HG03575 (cell line): Measurements from ENCODE around the gene FILIP1.
"Not testable (repeated sequence)": the region's sequence is repeated elsewhere in the genome, so short reads cannot be mapped to it uniquely, and the experiment has no call there.

Experiments
- ATAC-seq: cut with Tn5 transposase; IDR thresholded peaks from one replicate; pipeline ENCODE4 v1.9.1; 2021; ENCODE audit not compliant: unreplicated experiment, insufficient number of reproducible peaks, low FRiP score; ENCODE audit errors: extremely low read depth

FILIP1 gene

DNA sequence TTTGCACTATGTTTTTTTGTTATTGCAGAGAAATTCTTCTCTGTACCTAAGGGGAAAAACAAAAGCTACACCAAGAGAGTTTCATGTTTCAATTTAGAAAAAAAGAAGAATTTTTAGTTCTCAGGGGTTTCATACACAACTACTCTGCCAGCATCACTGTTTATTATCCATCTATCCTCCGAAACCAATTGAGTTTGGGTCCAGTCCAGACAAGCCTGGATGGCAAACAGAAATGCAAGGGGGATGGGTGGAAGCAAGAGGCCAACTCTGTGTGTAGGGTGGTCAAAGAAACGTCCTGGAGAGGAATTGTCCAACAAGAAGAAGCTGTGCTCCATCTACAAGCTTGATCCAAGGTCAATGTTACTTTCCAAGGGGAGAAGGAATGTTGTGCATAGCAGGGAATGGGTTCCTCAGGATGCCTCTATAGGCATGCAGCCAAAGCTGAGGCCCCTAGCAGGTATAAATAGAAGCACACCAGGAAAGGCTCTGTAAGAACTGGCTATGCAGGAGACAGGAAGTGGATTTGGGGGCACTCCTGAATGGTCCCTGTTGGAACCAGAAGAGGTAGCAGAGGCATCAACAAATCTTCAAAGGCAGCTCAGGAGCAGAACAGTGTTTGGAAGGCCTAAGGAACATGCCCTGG lies 64.4 kb downstream of the FILIP1 start:
- no peak for ATAC-seq

DNA sequence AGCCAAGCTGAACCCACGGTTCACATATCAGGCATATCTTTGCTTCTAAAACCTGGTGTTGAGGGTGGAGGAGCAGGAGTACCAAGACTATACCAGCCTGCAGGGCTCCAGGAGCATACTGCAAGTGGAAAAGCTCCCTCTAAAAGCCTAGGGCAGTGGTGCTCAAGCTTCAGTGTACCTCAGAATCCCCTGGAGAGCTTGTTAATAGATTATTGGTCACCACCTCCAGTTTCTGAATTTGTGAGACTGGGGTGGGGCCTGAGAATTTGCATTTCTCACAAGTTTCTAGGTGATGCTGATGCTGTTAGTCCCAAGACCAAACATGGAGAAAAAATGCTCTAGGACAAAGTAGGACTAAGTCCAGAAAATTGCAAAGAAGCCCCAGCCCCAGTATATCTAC lies 65.4 kb downstream of the FILIP1 start:
- ATAC-seq: no peak

DNA sequence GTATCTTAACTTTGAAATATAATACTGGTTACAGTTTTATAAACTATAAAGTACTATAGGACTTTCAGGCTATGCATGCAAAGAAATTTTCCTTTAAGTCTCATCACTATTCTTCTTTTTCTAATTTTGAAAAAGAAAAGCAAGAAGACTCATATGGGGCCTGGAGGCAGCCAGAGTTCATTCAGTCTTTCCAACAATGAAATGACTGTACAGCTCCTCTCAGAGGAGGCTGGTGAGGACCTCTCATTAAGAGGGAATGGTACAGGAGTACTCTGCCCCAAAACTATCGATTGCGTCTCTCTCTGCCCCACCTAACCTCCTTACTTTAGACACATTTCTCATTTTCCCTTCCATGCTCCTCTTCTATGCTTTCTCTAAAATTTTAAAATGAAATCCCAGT lies 66.3 kb downstream of the FILIP1 start:
- no peak for ATAC-seq

DNA sequence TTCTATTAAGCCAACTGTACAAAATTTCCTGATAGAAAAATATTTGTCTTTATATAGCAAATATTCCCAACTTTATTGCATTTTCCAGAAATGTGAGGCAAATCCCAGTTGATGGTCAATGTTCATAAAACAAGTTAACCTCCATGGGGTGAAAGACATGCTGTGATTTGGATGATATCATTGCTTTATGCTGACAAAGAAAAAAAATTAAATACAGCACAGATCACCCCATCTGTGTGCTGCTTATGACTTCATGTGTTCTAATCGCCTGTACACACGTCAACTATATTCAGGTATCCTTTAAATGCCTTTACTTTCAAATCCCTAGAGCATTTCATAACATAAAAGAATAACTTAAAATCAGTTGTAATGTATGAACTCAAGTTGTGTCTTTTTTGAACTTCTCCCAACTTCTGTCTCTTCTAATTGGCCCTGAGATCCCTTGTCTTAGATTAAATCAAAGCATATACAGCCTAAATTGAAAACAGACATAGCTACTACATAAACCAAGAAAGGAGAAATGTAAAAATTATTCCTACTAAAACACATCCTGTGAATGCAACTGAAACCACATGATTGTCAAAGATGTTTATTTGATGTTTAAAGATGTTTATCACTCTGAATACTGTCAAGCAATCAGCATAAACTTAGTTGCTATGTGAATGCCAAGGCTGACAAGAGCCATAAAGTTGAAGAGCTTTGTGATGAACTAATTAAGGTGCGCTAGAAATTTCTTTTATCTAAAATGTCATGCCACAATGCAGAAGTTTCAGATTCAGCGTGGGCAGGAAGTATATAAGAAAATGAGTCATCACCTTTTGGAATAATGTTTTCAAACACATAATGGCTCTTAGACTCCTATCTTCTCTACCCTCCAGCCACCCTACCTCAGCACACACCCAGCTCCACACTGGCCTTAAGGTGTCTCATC lies 68.7 kb downstream of the FILIP1 start:
- no peak for ATAC-seq

DNA sequence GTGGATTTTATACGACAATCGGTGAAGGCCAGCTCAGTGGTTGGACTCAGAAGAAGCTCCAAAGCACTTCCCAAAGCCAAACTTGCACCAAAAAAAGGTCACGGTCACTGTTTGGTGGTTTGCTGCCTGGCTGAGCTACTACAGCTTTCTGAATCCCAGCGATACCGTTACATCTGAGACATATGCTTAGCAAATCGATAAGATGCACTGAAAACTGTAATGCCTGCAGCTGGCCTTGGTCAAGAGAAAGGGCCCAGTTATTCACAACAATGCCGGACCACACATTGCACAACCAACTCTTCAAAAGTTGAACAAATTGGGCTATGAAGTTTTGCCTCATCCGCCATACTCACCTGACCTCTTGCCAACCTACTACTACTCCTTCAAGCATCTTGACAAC lies 70.2 kb downstream of the FILIP1 start:
- ATAC-seq: no peak

DNA sequence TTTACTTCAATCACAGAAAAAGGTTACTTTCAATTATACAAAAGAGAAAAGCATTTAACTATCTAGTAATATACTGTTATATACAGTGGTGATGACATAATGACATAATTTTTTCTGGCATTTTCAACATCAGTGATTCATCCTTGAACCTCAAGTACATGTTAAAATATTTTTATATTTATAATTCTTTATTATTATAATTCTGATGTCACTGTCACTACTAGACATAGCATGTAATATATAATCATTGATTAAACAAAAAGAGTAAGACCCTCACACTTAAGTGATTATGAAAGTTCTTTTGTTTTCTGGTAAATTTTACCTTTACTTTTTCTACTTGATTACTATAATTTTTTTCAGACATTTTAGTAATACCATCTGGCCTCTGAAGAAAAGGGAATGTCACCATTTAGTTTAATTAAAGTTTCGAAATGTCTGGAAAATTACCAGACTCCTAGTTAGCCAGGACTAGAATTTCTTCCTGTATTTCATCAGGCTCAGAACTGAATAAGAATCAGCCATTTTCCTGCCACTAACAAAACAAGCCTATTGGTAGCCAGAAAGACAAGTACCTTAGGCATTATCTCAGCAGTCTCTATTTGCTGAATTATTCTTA lies 71.5 kb downstream of the FILIP1 start:
- ATAC-seq: no peak

DNA sequence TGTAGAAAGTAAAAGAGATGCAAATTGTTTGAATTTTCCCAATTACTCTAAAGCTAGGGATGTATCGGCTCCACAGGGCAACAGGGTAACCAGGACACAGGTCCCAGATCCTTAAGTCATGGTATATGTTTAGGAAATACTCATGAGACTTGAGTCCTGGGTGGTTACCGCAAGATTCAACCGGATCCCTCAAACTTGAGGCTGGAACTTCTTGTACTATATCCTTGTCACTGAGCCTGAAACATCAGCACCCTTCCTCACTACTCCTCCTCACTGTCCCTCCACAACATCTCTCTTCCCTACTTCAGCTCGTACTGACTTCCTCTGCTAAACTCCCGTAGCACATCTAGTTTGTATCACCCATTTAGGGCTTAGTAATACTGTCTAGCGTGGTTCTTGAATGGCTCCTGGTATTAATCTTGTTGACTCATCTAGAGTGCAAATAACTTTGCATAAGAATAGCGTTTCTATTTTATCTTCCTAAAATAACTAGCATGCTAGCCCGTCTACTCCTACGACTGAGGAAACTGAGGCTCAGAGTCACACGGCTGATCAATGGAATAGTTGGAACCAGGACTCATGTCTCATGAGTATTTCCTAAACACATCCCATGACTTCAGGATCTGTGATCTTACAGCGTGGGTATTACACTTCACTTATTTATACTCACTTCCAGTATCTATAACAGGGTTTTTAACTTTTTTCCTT lies 72.1 kb downstream of the FILIP1 start:
- no peak for ATAC-seq

DNA sequence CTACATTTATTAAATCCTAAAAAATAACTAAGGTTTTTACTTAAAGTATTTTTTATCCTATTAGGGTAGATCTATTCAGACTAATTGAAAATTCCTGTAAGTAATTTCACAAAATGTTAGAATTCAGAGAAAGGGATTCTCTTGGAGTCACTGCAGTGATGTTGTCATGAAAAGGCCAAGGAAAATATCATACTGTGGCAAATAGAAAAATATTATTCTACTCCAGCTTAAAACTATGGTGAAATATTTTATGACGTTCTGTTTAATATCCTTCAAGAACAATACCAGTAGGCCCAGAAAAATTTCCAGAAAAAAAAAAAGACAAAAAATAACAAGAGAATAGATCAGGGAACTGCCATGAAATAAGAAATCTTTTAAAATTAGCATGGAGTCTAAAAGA lies 73.6 kb downstream of the FILIP1 start:
- no peak for ATAC-seq

DNA sequence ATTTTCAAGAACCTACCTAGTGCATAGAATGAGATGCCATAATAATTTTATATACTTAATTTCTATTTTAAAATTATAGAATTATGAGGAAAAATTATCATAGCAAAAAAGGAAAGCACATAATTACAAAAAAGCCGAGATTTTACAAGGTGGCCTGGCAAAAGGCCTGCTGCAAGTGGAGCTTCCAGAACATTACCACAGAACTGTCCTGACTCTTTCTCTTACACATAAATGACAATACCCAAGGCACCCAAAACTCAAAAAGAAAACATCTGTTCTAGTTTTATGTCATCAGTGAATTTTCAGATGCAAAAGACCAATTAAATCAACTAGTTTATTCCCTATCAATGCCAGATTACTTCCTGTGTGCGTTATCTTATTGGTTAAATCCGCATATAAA lies 74.2 kb downstream of the FILIP1 start:
- no peak for ATAC-seq

DNA sequence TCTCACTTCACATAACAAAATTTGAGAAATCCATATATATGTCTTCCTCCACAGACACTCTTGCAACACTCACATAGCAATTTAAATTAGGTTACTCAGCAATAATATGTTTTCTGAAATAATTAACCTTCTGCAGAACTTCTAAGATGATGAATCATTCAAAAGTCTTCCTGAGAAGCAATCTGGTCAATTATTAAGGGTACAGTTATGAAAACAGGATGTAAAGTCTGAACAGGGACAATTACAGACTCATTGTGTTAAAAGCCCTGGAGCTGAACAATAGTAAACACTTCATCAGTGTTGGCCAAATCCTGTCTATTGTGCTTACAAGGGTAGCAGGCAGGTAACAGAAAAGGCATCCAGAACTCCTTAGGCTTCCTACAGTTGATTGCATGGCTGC lies 75.4 kb downstream of the FILIP1 start:
- ATAC-seq: no peak

DNA sequence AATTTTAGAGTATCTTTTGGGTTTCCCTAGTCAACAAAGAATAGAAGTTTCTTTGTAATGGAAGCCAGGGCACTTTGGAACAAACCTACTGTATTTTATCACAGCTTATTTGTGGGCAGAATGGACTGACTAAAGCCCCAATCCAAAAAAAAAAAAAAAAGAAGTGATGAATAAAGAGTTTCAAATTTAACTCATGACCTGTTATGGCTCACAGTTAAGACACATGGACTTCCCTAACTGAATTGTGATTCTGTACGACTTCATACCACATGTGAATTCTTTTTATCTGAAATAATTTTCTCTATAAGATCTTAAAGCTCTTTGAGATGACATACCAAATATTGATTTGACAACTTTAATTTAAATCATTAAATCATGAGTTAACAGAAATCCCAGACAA lies 77.2 kb downstream of the FILIP1 start:
- no peak for ATAC-seq

DNA sequence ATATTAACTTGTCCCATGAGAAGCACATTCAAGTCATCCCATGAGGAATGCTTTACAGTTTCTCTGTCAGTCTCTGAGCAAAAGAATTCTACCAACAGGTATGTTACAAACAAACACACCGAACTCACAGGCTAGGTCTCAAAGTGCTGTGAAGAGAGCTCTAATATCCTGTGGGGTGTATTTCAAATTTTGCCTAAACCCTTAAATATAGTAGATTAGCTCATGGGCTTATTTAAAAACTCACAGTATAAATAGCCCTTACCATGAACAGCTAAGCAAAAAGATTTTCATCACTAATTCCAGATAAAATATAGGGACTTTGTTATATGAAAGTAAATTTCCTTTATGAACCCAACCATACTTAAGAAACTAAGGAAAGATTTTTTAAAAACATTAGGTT lies 77.8 kb downstream of the FILIP1 start:
- ATAC-seq: no peak

DNA sequence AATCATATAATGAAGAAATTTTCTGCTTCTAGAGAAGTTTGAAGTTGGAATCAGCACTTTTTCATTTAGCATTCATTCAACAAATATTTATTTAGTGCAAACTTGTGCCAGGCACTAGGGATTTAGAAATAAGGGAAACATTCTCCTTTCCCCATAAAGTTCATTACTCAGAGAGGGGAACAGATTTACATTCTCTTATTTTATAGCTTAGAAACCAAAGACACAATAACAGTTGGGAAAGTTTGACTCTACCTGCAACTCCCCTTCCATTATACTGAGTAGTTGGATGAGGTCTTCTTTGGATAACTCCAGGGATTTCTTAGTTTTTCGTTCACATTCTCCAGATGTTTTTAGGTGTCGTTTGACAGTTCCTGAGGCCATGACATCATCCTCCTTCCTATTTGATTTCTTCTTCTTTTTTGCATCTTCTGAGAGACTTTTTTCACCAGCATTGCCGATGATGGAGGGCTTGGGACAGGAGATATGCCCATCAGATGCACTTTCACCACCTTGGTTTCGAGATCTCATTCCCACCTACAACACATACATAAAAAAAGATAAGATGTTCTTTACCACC lies 79.1 kb downstream of the FILIP1 start:
- no peak for ATAC-seq

DNA sequence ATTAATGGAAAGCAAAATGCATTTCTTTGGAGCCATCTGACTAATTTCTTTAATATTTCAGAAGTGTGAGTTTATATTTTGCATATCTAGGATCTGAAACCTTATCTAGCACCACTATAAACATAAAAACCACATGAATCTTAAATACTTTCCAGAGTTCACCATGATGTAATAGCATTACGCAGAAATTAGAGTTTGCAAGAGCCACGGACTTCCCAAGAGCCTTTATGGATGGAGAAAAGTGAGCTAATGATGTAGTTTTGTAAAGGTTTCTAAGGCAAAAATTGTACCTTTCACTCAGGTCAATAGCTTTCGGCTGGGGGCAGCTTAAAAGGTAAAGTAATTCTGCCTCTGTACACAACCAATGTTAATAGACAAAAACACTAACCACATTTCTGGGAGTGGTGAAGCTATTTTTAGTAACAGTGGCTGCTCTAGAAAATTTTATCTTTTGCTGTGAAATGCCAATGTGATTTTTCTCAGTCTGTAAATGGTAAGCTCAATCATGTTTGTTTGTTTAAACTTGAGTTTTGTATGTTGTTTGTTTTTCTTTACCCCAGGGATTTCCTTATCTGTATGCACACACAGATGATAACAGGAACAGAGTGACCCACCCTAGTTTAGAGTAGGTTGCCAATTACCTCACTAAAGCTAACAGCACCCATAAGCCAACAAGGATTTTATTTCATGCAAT lies 80.5 kb downstream of the FILIP1 start:
- ATAC-seq: no peak

DNA sequence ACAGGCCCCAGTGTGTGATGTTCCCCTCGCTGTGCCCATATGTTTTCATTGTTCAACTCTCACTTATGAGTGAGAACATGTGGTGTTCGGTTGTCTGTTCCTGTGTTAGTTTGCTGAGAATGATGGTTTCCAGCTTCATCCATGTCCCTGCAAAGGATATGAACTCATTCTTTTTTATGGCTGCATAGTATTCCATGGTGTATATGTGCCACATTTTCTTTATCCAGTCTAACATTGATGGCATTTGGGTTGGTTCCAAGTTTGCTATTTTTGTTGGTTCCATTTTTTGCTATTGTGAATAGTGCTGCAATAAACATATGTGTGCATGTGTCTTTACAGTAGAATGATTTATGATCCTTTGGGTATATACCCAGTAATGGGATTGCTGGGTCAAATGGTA lies 83.0 kb downstream of the FILIP1 start:
- ATAC-seq: not testable (repeated sequence)

DNA sequence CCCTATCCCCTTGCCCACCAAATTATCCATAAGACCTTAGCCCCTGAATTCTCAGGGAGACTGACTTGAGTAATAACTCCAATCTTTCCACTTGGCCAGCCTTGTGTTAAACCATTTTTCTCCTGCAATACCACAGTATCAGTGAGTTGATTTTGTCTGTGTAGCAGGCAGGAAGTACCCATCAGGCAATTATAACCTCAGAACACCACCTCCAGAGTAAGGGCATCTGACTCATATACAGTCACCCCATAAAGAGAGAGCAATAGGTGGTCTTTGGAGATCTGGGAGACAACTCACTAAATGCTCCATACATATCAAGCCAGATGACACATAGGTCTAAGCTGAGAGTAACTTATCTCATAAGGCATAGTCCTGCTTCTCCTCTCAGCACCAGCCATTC lies 83.7 kb downstream of the FILIP1 start:
- no peak for ATAC-seq

DNA sequence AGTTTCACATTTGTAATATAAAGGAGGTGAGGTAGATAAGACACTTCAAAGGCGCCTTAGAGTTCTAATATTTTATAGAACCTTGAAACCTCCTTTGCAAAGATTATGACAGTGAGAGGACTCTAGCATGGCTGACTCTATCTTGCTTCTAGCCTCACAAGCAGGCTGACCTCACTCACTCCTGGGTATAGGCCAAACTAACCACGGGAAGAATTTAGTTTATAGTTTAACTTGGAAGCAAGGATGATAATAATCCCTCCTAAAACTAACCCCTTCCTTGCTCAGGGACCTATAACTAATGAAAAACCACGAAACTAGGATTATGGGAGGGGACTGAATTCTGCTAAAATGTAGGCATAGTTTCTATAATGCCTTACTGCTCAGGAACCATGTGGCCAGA lies 84.3 kb downstream of the FILIP1 start:
- ATAC-seq: no peak

DNA sequence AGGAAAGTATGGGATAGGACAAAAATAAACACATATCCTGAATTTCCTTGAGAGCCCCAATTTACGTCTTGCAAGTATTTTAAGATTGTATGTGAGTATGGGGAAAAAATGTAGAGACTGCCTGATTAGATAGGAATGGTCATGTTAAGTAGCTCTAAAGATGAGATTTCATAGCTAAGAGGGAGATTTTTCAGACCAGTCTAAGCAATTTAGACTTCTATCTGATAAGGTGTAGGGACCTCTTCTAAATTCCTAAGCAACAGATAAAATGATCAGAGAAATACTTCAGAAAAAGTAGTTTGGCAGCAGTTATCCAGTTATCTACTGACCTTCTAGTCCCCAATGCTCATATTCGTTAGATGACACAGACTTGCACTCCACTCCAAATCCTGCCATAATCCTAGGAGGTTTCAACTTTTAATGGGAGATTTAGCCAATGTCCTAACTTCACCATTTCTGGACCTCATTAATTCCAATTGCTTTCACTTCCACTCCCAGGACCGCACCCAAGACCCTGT lies 90.0 kb downstream of the FILIP1 start:
- ATAC-seq: no peak
